Endodermal cell (in vitro differentiated cells): ENCODE data around the gene DNAH8. TPM values are rescaled to one million over a fixed set of nuclear protein-coding genes. Genes with fewer than 3 reads are reported as not detected.

Source experiments
- DNase-seq: peaks from one replicate; pipeline ENCODE4 v3.0.0-alpha.2; 2017
- H3K27ac ChIP-seq: 2 replicates; pipeline ENCODE4 v1.5.1; 2013; ENCODE audit warnings: mild to moderate bottlenecking, low read depth, low read length, moderate library complexity
- H3K27me3 ChIP-seq: 2 replicates; pipeline ENCODE4 v1.6.1; 2013; ENCODE audit warnings: mild to moderate bottlenecking, low read length, moderate library complexity; ENCODE audit not compliant: insufficient read depth, control insufficient read depth, poor library complexity, severe bottlenecking
- H3K36me3 ChIP-seq: 2 replicates; pipeline ENCODE4 v1.7.0; 2013; ENCODE audit warnings: mild to moderate bottlenecking, low read length, moderate library complexity; ENCODE audit not compliant: control insufficient read depth, insufficient read depth
- H3K4me1 ChIP-seq: one replicate; pipeline ENCODE4 v1.7.0; 2013; ENCODE audit warnings: low read length; ENCODE audit not compliant: control insufficient read depth, insufficient read depth
- H3K4me3 ChIP-seq: 2 replicates; pipeline ENCODE4 v1.5.1; 2013; ENCODE audit warnings: mild to moderate bottlenecking, low read length, moderate library complexity
- H3K9ac ChIP-seq: 2 replicates; pipeline ENCODE4 v1.6.1; 2013; ENCODE audit warnings: mild to moderate bottlenecking, low read length, moderate library complexity; ENCODE audit not compliant: poor library complexity, severe bottlenecking; ENCODE audit errors: extremely low read depth
- H3K9me3 ChIP-seq: 2 replicates; pipeline ENCODE4 v1.6.1; 2013; ENCODE audit warnings: mild to moderate bottlenecking, low read length, moderate library complexity; ENCODE audit not compliant: control insufficient read depth
- H3K27ac Mint-ChIP-seq: 2 replicates; pipeline ENCODE4 v1.8.0; 2020; ENCODE audit warnings: mixed read lengths
- H3K27me3 Mint-ChIP-seq: 2 replicates; pipeline ENCODE4 v1.8.0; 2021; ENCODE audit warnings: mild to moderate bottlenecking, mixed read lengths; ENCODE audit not compliant: insufficient read depth
- H3K36me3 Mint-ChIP-seq: 2 replicates; pipeline ENCODE4 v1.8.0; 2020; ENCODE audit warnings: low read depth, mixed read lengths
- H3K4me1 Mint-ChIP-seq: 2 replicates; pipeline ENCODE4 v1.8.0; 2020; ENCODE audit warnings: mixed read lengths
- H3K4me3 Mint-ChIP-seq: 2 replicates; pipeline ENCODE4 v1.8.0; 2020; ENCODE audit warnings: mild to moderate bottlenecking, moderate library complexity, mixed read lengths
- H3K9me3 Mint-ChIP-seq: 2 replicates; pipeline ENCODE4 v1.8.0; 2020; ENCODE audit warnings: mild to moderate bottlenecking, mixed read lengths
- WGBS, 2 experiments: methylation state at CpG; one replicate each; pipeline versions ENCODE4 v1.1.5 to v1.1.7; 2013; ENCODE audit warnings: missing lambda C conversion rate in 2 of 2, mixed read lengths in 1 of 2; ENCODE audit not compliant: insufficient coverage in 1 of 2, insufficient read length in 1 of 2; 5-methylcytosine and 5-hydroxymethylcytosine counted together
- total RNA-seq, 2 donors: library from RNA; stranded (reverse); fragmentation: NEBNext Ultra II Directional in 1 of 2; extraction: Animal tissue kit (Norgen Biotek cat#: 25700) in 1 of 2; gene quantifications; 2 replicates in 1 of 2; 3 replicates in 1 of 2; pipeline ENCODE4 v1.2.1, GENCODE V29; 2021
- TF ChIP-seq, protein P1 (sequence below): fragments of 200-600 bp; sonication (generic); conservative IDR thresholded peaks from 2 replicates; pipeline ENCODE4 v1.5.0; 2021; ENCODE audit warnings: antibody characterized with exemption, mild to moderate bottlenecking

Gene DNAH8
- total RNA-seq, 2 donors from 2014 or later = not detected

DNA sequence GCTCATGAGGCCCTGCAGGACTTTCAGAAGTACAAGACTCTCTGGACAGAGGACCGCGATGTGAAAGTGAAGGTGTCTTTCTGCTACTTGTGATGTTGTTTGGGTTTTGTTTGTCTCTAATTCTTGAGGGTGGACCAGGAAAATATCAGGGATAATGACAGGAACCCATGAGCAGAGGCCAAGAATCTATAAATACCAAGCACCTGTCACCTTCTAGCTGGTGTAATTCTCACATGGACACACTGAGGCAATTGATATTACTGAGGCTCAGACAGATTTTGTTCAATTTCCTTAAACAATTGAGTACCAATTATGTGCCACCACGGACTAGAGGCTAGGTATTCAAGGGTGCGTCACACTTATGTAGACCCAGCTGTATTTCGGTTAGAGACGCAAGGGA, 107.9 kb downstream of the DNAH8 start:
- Histone ChIP-seq H3K4me3 (no peak overlapping the region), H3K27ac (no peak overlapping the region), H3K9me3 (peaks cover 7% of the 10 kb centered on the region), H3K27me3 (peaks cover 8% of the 10 kb centered on the region), H3K9ac (no peak overlapping the region), H3K4me1 (no peaks in the 10 kb centered on the region), H3K36me3 (no peaks in the 10 kb centered on the region)
- no peaks in the 10 kb centered on the region for H3K9me3 Mint-ChIP-seq
- no peaks in the 10 kb centered on the region for H3K36me3 Mint-ChIP-seq
- H3K4me1 Mint-ChIP-seq = peaks cover 5% of the 10 kb centered on the region
- DNase-seq = no peak
- TF ChIP-seq, protein P1, sequence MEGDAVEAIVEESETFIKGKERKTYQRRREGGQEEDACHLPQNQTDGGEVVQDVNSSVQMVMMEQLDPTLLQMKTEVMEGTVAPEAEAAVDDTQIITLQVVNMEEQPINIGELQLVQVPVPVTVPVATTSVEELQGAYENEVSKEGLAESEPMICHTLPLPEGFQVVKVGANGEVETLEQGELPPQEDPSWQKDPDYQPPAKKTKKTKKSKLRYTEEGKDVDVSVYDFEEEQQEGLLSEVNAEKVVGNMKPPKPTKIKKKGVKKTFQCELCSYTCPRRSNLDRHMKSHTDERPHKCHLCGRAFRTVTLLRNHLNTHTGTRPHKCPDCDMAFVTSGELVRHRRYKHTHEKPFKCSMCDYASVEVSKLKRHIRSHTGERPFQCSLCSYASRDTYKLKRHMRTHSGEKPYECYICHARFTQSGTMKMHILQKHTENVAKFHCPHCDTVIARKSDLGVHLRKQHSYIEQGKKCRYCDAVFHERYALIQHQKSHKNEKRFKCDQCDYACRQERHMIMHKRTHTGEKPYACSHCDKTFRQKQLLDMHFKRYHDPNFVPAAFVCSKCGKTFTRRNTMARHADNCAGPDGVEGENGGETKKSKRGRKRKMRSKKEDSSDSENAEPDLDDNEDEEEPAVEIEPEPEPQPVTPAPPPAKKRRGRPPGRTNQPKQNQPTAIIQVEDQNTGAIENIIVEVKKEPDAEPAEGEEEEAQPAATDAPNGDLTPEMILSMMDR = no peak
- no peak overlapping the region for H3K27ac Mint-ChIP-seq
- peaks cover 6% of the 10 kb centered on the region for H3K27me3 Mint-ChIP-seq
- 86 to 93% methylated on average over 4 to 6 of the region's 6 CpGs for WGBS, 2 experiments
- no peak overlapping the region for H3K4me3 Mint-ChIP-seq

DNA sequence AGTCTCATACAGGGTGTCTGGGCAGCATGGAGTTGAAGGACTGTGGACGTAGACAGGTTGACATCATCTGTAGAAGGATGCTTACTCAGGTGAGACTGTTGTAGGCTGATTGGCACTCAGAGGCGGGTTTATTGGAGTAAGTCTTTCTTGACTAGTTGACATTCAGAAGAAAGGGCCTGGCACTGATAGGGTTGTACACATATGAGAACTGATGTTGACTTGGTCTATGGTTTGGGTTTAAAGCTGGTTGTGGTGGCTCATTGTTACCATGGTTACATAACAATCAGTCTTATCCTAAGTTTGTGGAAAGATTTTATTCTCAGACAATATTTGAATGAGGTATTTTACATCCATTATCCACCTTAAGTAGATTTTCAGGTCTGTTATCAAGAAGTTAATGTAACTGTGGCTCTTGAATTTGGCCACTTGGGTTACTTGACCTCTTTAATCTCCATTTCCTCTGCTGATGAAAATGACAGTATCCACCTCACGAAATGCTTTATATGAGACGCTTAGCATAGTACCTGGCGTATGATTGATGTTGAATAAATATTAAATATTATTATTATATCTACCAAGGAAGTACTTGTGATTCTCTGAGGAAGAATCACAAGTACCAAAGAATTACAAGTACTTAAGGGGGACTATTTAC, 109.3 kb downstream of the DNAH8 start:
- Mint-ChIP-seq H3K27ac (no peak overlapping the region), H3K4me1 (peaks cover 2% of the 10 kb centered on the region), H3K9me3 (peaks cover 3% of the 10 kb centered on the region), H3K27me3 (peaks cover 7% of the 10 kb centered on the region), H3K4me3 (no peak overlapping the region), H3K36me3 (no peaks in the 10 kb centered on the region)
- Histone ChIP-seq H3K9ac (no peak overlapping the region), H3K27ac (no peak overlapping the region), H3K36me3 (no peaks in the 10 kb centered on the region), H3K4me3 (no peak overlapping the region), H3K4me1 (no peaks in the 10 kb centered on the region), H3K27me3 (peaks cover 8% of the 10 kb centered on the region), H3K9me3 (peaks cover 7% of the 10 kb centered on the region)
- 94 to 100% methylated on average over 2 to 3 of the region's 5 CpGs for WGBS, 2 experiments
- no peak for DNase-seq
- TF ChIP-seq, protein P1 = no peak

DNA sequence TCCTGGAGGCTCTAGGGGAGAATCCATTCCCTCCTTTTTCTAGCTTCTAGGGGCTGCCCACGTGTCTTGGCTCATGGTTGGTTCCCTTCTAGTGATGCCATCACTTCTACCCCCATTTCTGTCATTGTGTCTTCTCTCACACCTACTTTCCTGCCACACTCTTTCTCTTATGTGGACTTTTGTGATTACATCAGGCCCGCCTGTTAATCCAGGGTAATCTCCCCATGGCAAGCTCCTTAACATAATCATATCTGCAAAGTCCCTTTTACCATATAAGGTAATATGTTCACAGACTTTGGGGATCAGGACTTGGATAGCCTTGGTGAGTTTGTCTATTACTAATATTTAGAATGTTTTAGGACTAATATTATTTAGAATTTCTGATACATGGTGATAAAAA, 111.9 kb downstream of the DNAH8 start:
- Mint-ChIP-seq H3K4me3 (no peak overlapping the region), H3K36me3 (no peaks in the 10 kb centered on the region), H3K27me3 (peaks cover 3% of the 10 kb centered on the region), H3K4me1 (peaks cover 2% of the 10 kb centered on the region), H3K9me3 (peaks cover 8% of the 10 kb centered on the region), H3K27ac (no peak overlapping the region)
- H3K9me3 ChIP-seq = peaks cover 16% of the 10 kb centered on the region
- H3K4me3 ChIP-seq = no peak overlapping the region
- H3K4me1 ChIP-seq = no peaks in the 10 kb centered on the region
- H3K27me3 ChIP-seq = peaks cover 2% of the 10 kb centered on the region
- no peak overlapping the region for H3K27ac ChIP-seq
- no peaks in the 10 kb centered on the region for H3K36me3 ChIP-seq
- TF ChIP-seq, protein P1 = no peak
- 83 to 100% methylated on average over 1 to 2 of the region's 2 CpGs for WGBS, 2 experiments
- no peak for DNase-seq
- H3K9ac ChIP-seq = no peak overlapping the region
